Measurements from ENCODE around the gene FHIT. TPM values are rescaled to one million over a fixed set of nuclear protein-coding genes. Genes with fewer than 3 reads are reported as not detected.

FHIT gene
- total RNA-seq, 1 donor, result 2.2 TPM

DNA sequence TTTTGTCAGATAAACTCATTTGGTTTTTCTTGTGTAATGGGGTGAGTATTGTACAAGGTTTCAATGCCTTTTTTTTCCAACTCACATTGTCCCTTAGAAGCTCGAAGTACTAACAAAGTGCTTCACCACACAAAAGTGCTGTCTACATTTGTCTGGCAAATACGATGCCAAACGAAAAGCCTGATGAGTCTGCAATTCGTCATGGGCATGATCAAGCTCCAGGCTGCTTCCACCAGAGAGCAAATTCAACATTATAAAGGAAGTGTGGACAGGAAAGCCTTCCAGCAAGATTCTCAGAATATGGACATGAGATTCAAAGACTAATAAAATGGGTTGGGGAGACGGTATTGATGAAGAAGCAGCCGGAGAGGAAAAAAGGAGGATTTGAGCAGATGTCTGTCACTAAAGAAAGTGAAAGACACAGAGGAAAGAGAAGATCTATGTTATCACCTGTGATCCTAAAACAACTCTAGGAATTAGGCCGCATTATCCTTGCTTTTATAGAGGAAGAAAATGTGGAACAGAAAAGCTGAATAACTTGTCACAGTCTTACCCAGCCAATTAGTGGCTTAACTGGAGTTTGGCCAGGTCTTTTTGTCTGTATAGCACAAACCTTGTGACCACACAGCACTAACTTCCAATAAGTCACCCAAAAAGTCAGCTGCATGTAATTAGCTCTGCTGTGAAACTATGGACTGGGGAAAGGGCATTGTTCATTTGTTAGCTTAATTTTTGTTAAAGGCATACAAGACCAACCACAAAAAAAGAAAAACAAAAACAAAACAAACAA is 494.8 kb downstream of the FHIT start:
- TF ChIP-seq, protein P1, sequence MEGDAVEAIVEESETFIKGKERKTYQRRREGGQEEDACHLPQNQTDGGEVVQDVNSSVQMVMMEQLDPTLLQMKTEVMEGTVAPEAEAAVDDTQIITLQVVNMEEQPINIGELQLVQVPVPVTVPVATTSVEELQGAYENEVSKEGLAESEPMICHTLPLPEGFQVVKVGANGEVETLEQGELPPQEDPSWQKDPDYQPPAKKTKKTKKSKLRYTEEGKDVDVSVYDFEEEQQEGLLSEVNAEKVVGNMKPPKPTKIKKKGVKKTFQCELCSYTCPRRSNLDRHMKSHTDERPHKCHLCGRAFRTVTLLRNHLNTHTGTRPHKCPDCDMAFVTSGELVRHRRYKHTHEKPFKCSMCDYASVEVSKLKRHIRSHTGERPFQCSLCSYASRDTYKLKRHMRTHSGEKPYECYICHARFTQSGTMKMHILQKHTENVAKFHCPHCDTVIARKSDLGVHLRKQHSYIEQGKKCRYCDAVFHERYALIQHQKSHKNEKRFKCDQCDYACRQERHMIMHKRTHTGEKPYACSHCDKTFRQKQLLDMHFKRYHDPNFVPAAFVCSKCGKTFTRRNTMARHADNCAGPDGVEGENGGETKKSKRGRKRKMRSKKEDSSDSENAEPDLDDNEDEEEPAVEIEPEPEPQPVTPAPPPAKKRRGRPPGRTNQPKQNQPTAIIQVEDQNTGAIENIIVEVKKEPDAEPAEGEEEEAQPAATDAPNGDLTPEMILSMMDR (IDR thresholded peaks at IDR 0.05; ENCODE audit: insufficient read depth, low read depth, low read length), result no peak
- DNase-seq (ENCODE audit: low read depth), result no peak
- no peak overlapping the region for H3K4me3 ChIP-seq (ENCODE audit: low read depth, low read length)

GRCh38 chr3:60755094-60755493 is 496.2 kb downstream of the FHIT start:
- TF ChIP-seq, protein P1 (IDR thresholded peaks at IDR 0.05; ENCODE audit: insufficient read depth, low read depth, low read length), result no peak
- DNase-seq (ENCODE audit: low read depth), result no peak
- no peak overlapping the region for H3K4me3 ChIP-seq (ENCODE audit: low read depth, low read length)

DNA sequence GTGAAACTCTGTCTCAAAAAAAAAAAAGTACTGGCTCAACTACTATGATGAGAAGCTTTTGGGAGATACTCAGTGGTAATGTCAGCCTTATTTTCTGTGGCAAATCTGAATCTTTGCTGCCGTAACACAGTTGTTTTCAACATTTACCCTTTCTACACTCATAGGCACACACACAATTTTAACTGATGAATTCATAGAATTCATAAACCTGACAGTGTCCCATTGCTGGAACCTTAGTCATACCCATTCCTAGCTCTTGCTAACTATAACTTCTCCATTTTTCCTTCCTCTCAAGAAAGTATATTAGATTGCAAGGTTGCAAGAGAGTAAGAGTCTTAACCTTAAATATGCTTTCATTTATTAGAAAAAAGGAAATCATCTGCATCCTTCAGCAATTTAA is 496.6 kb downstream of the FHIT start:
- no peak for DNase-seq (ENCODE audit: low read depth)
- no peak overlapping the region for H3K4me3 ChIP-seq (ENCODE audit: low read depth, low read length)
- TF ChIP-seq, protein P1 (IDR thresholded peaks at IDR 0.05; ENCODE audit: insufficient read depth, low read depth, low read length), result no peak

- H3K4me3 ChIP-seq (ENCODE audit: low read depth, low read length), result no peak overlapping the region
- peak; percentile 80 for DNase-seq (ENCODE audit: low read depth)
- TF ChIP-seq, protein P1 (IDR thresholded peaks at IDR 0.05; ENCODE audit: insufficient read depth, low read depth, low read length), result no peak
Measured at GRCh38 chr3:60752809-60753208, 498.4 kb downstream of the FHIT start.

DNA sequence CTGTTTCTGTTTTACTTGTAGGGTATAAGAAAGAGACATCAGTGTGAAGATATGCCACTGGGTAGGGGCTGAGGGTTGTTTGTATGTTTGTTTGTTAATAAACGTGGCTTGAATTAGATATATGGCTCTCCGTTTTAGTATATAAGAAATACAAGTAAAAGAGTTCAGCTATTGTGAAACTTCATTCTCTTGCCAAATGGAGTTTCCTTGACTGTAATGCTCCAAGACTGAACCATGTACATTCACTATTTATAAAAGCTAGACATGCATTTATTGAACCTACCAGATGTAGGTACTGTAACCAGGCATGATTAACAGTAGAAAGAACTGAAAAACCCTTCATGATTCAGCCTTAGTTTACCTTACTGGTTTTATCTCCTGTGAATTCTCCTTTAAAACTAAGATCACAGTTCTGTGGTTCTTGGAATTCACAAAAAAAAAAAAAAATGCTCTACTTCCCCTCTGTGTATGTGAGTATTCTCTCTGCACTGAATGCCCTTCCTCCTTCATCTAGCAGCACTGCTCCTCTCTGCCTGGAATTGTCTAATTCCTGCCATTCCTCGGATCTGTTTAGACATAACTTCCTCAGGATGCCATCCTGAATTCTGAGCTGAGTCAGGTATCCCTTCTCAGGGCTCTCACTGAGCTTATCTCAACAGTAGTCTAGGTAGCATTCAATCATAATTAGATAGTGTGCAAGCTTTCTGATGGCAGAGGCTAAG is 504.4 kb downstream of the FHIT start:
- TF ChIP-seq, protein P1 (IDR thresholded peaks at IDR 0.05; ENCODE audit: insufficient read depth, low read depth, low read length), result no peak
- H3K4me3 ChIP-seq (ENCODE audit: low read depth, low read length), result no peak overlapping the region
- peak; percentile 36 for DNase-seq (ENCODE audit: low read depth)

DNA sequence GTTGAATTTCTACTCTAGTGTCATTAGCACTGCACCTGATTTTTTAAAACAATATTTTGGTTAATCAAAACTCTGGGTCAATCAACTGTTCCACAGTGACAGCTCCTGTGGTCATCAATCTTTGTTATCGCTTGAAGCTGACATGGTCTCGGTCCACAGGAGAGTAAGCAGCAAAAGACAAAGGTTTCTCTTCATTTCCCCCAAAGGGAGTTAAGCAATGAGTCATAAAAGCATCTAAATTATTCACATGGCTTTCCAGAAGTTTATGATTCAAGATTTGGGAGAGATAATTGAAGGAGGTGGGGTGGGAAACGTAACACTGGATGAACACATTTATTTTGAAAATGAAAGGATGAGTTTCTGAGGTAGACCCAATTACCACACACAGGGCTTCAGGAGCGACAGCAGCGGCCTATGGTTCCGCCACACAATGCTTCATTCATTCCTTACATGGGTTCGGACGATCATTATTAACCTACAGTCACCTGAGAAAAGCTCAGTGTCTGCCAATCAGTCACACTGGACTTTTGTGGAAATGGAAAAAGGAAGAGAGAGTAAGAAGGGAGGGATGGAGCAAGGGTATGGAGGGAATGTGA is 505.1 kb downstream of the FHIT start:
- no peak overlapping the region for H3K4me3 ChIP-seq (ENCODE audit: low read depth, low read length)
- TF ChIP-seq, protein P1 (IDR thresholded peaks at IDR 0.05; ENCODE audit: insufficient read depth, low read depth, low read length), result no peak
- DNase-seq (ENCODE audit: low read depth), result peak; percentile 48

Measured in fibroblast of villous mesenchyme (primary cell).